ENCODE results near the gene TXNRD2. TPM values are rescaled to one million over a fixed set of nuclear protein-coding genes. Genes with fewer than 3 reads are reported as not detected.
"Not testable (repeated sequence)": the region's sequence is repeated elsewhere in the genome, so short reads cannot be mapped to it uniquely, and the experiment has no call there.

Gene TXNRD2
- total RNA-seq, 1 donor from 2014 or later = 25.7 TPM

DNA sequence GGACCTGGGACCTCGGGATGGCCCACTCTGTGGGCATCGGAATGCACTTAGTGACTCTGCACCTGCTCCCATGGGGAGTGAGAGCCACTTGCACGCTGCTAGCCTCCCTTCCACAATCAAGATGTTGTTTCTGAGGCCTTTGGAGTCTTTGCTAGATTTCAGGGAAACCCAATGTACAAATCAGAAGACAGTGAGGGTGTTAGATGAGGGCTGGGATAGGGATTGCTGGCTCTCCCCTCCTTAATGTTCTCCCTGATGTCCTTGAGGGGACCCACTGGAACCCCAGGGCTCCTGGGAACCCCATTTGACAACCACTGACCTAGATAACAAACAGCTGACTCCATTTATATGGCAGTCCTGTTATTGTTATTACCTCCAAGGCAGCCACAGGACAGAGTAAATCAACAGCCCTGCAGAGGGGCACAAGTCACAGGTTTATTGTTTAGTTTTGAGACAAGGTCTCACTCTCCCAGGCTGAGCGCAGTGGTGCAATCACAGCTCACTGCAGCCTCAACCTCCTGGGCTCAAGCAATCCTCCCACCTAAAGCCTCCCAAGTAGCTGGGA is 31.4 kb downstream of the TXNRD2 start:
- DNase-seq (ENCODE audit: low read depth) = no peak
- H3K36me3 Mint-ChIP-seq (ENCODE audit: low read depth, unreplicated experiment) = peaks cover 22% of the 10 kb centered on the region

DNA sequence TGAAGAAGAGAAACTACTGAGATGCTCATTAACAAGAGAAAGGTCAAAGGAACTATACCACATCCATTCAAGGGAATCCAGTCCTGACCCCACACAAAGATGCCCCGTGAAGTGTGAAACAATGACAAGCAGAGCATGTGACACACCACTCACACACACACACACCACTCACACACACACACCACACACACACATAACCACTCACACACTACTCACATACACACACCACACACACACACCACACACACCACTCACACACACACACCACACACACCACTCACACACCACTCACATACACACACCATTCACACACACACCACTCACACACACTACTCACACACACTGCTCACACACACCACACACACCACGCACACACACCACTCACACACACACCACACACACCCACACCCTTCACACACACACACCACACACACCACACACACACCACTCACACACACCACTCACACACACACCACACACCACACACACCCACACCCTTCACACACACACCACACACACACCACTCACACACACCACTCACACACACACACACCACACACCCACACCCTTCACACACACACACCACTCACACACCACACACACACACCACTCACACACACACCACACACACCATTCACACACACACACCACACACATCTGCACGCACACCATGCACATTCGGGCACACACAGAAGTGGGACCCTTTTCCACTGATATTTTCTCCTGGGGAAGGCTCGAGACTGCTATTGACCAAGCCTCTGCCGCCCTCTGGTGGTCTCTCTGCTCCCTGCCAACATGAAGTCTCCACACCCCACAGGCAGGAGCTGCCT is 32.1 kb downstream of the TXNRD2 start:
- no peaks in the 10 kb centered on the region for H3K4me1 ChIP-seq (ENCODE audit: insufficient read depth, low read length)
- H3K27me3 ChIP-seq (ENCODE audit: insufficient read depth, low read length) = no peaks in the 10 kb centered on the region
- DNase-seq (ENCODE audit: low read depth) (peak; percentile 39), FAIRE-seq (peak; percentile 67)
- H3K36me3 ChIP-seq (ENCODE audit: insufficient read depth, low read length) = peaks cover 6% of the 10 kb centered on the region
- Mint-ChIP-seq H3K27ac (ENCODE audit: unreplicated experiment) (no peak overlapping the region), H3K27me3 (ENCODE audit: low read depth, unreplicated experiment) (peaks cover 3% of the 10 kb centered on the region), H3K4me3 (ENCODE audit: unreplicated experiment) (no peak overlapping the region), H3K9me3 (ENCODE audit: unreplicated experiment) (peaks cover 3% of the 10 kb centered on the region), H3K4me1 (ENCODE audit: low read depth, unreplicated experiment) (no peaks in the 10 kb centered on the region), H3K36me3 (ENCODE audit: low read depth, unreplicated experiment) (peaks cover 16% of the 10 kb centered on the region)
- H3K4me2 ChIP-seq (ENCODE audit: low read length) = no peak overlapping the region
- TF ChIP-seq, protein P1, sequence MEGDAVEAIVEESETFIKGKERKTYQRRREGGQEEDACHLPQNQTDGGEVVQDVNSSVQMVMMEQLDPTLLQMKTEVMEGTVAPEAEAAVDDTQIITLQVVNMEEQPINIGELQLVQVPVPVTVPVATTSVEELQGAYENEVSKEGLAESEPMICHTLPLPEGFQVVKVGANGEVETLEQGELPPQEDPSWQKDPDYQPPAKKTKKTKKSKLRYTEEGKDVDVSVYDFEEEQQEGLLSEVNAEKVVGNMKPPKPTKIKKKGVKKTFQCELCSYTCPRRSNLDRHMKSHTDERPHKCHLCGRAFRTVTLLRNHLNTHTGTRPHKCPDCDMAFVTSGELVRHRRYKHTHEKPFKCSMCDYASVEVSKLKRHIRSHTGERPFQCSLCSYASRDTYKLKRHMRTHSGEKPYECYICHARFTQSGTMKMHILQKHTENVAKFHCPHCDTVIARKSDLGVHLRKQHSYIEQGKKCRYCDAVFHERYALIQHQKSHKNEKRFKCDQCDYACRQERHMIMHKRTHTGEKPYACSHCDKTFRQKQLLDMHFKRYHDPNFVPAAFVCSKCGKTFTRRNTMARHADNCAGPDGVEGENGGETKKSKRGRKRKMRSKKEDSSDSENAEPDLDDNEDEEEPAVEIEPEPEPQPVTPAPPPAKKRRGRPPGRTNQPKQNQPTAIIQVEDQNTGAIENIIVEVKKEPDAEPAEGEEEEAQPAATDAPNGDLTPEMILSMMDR (IDR thresholded peaks at IDR 0.05; ENCODE audit: insufficient read depth, low read depth, low read length) = peak; percentile 91
- TF ChIP-seq EZH2 (IDR thresholded peaks at IDR 0.05; ENCODE audit: insufficient read depth, low read length) = no peak
- peaks cover 6% of the 10 kb centered on the region for H4K20me1 ChIP-seq (ENCODE audit: insufficient read depth, low read length)
- no peaks in the 10 kb centered on the region for H3K79me2 ChIP-seq (ENCODE audit: insufficient read depth, low read length)
- H2AFZ ChIP-seq (ENCODE audit: low read depth, low read length) = no peak overlapping the region
- no peak overlapping the region for H3K27ac ChIP-seq (ENCODE audit: low read depth, low read length)
- no peak overlapping the region for H3K4me3 ChIP-seq (ENCODE audit: insufficient read depth, low read depth, low read length)
- H3K9ac ChIP-seq (ENCODE audit: low read length) = peak overlapping the region; percentile 53
- H3K9me3 ChIP-seq (ENCODE audit: insufficient read depth, low read depth, low read length) = no peaks in the 10 kb centered on the region

More for the DNA sequence above, 31.4 kb downstream of the TXNRD2 start:
- Histone ChIP-seq H3K4me2 (ENCODE audit: low read length) (no peak overlapping the region), H3K4me1 (ENCODE audit: insufficient read depth, low read length) (no peaks in the 10 kb centered on the region), H4K20me1 (ENCODE audit: insufficient read depth, low read length) (peaks cover 6% of the 10 kb centered on the region), H3K36me3 (ENCODE audit: insufficient read depth, low read length) (peaks cover 6% of the 10 kb centered on the region), H3K27ac (ENCODE audit: low read depth, low read length) (no peak overlapping the region), H3K4me3 (ENCODE audit: insufficient read depth, low read depth, low read length) (no peak overlapping the region), H3K9me3 (ENCODE audit: insufficient read depth, low read depth, low read length) (no peaks in the 10 kb centered on the region), H3K79me2 (ENCODE audit: insufficient read depth, low read length) (no peaks in the 10 kb centered on the region), H3K27me3 (ENCODE audit: insufficient read depth, low read length) (no peaks in the 10 kb centered on the region), H2AFZ (ENCODE audit: low read depth, low read length) (no peak overlapping the region), H3K9ac (ENCODE audit: low read length) (no peak overlapping the region)
- no peaks in the 10 kb centered on the region for H3K4me1 Mint-ChIP-seq (ENCODE audit: low read depth, unreplicated experiment)
- H3K9me3 Mint-ChIP-seq (ENCODE audit: unreplicated experiment) = peaks cover 6% of the 10 kb centered on the region
- FAIRE-seq = peak; percentile 32
- no peak for TF ChIP-seq EZH2 (IDR thresholded peaks at IDR 0.05; ENCODE audit: insufficient read depth, low read length)
- TF ChIP-seq, protein P1 (IDR thresholded peaks at IDR 0.05; ENCODE audit: insufficient read depth, low read depth, low read length) = no peak
- H3K4me3 Mint-ChIP-seq (ENCODE audit: unreplicated experiment) = no peak overlapping the region
- peaks cover 3% of the 10 kb centered on the region for H3K27me3 Mint-ChIP-seq (ENCODE audit: low read depth, unreplicated experiment)
- no peak overlapping the region for H3K27ac Mint-ChIP-seq (ENCODE audit: unreplicated experiment)

DNA sequence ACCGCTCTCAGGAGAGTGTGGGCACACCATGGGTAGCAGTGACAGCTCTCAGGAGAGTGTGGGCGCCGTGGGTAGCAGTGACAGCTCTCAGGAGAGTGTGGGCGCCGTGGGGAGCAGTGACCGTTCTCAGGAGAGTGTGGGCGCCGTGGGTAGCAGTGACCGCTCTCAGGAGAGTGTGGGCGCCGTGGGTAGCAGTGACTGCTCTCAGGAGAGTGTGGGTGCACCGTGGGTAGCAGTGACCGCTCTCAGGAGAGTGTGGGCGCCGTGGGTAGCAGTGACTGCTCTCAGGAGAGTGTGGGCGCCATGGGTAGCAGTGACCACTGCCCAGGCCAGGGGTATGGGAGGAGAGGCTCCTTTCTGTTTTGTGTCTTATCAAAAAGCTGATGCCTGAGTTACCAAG is 33.7 kb downstream of the TXNRD2 start:
- not testable (repeated sequence) for H3K4me1 Mint-ChIP-seq (ENCODE audit: low read depth, unreplicated experiment); H3K9ac ChIP-seq (ENCODE audit: low read length); DNase-seq (ENCODE audit: low read depth); H3K9me3 Mint-ChIP-seq (ENCODE audit: unreplicated experiment); H3K27me3 ChIP-seq (ENCODE audit: insufficient read depth, low read length); H3K4me3 ChIP-seq (ENCODE audit: insufficient read depth, low read depth, low read length); H3K36me3 ChIP-seq (ENCODE audit: insufficient read depth, low read length); H3K27me3 Mint-ChIP-seq (ENCODE audit: low read depth, unreplicated experiment); H2AFZ ChIP-seq (ENCODE audit: low read depth, low read length); H4K20me1 ChIP-seq (ENCODE audit: insufficient read depth, low read length); H3K9me3 ChIP-seq (ENCODE audit: insufficient read depth, low read depth, low read length); H3K4me3 Mint-ChIP-seq (ENCODE audit: unreplicated experiment); H3K79me2 ChIP-seq (ENCODE audit: insufficient read depth, low read length); FAIRE-seq; H3K27ac ChIP-seq (ENCODE audit: low read depth, low read length); H3K4me2 ChIP-seq (ENCODE audit: low read length); H3K27ac Mint-ChIP-seq (ENCODE audit: unreplicated experiment); H3K36me3 Mint-ChIP-seq (ENCODE audit: low read depth, unreplicated experiment); H3K4me1 ChIP-seq (ENCODE audit: insufficient read depth, low read length)

DNA sequence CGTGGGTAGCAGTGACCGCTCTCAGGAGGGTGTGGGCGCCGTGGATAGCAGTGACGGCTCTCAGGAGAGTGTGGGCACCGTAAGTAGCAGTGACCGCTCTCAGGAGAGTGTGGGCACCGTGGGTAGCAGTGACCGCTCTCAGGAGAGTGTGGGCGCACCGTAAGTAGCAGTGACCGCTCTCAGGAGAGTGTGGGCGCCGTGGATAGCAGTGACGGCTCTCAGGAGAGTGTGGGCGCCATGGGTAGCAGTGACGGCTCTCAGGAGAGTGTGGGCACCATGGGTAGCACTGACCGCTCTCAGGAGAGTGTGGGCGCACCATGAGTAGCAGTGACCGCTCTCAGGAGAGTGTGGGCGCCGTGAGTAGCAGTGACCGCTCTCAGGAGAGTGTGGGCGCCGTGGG is 34.8 kb downstream of the TXNRD2 start:
- not testable (repeated sequence) for H3K4me3 Mint-ChIP-seq (ENCODE audit: unreplicated experiment); H3K36me3 ChIP-seq (ENCODE audit: insufficient read depth, low read length); H4K20me1 ChIP-seq (ENCODE audit: insufficient read depth, low read length); H3K4me1 ChIP-seq (ENCODE audit: insufficient read depth, low read length); H2AFZ ChIP-seq (ENCODE audit: low read depth, low read length); H3K9me3 ChIP-seq (ENCODE audit: insufficient read depth, low read depth, low read length); H3K27ac ChIP-seq (ENCODE audit: low read depth, low read length); H3K4me3 ChIP-seq (ENCODE audit: insufficient read depth, low read depth, low read length); H3K27me3 ChIP-seq (ENCODE audit: insufficient read depth, low read length); H3K9me3 Mint-ChIP-seq (ENCODE audit: unreplicated experiment); H3K36me3 Mint-ChIP-seq (ENCODE audit: low read depth, unreplicated experiment); FAIRE-seq; H3K27me3 Mint-ChIP-seq (ENCODE audit: low read depth, unreplicated experiment); H3K9ac ChIP-seq (ENCODE audit: low read length); H3K79me2 ChIP-seq (ENCODE audit: insufficient read depth, low read length); DNase-seq (ENCODE audit: low read depth); H3K4me1 Mint-ChIP-seq (ENCODE audit: low read depth, unreplicated experiment); H3K4me2 ChIP-seq (ENCODE audit: low read length)
- H3K27ac Mint-ChIP-seq (ENCODE audit: unreplicated experiment) = peak overlapping the region; percentile 62
